Suprapubic skin (tissue), 4 donors: ENCODE data around the gene IL1RL2. TPM values are rescaled to one million over a fixed set of nuclear protein-coding genes. Genes with fewer than 3 reads are reported as not detected.

ENCODE experiments used
- DNase-seq, 2 donors: peaks; one replicate each; pipeline ENCODE4 v3.0.0-alpha.2; 2019; ENCODE audit warnings: low spot score in 2 of 2
- H3K27ac ChIP-seq: fragments of 200-600 bp; sonication (generic); one replicate; pipeline ENCODE4 v1.5.1; 2019
- H3K27me3 ChIP-seq: fragments of 200-600 bp; sonication (generic); one replicate; pipeline ENCODE4 v1.5.1; 2019
- H3K36me3 ChIP-seq: fragments of 200-600 bp; sonication (generic); one replicate; pipeline ENCODE4 v1.5.1; 2019
- H3K4me1 ChIP-seq: fragments of 200-600 bp; sonication (generic); one replicate; pipeline ENCODE4 v1.5.1; 2019
- H3K4me3 ChIP-seq: fragments of 200-600 bp; sonication (generic); one replicate; pipeline ENCODE4 v1.5.1; 2019; ENCODE audit warnings: mild to moderate bottlenecking
- H3K9me3 ChIP-seq: fragments of 200-600 bp; sonication (generic); one replicate; pipeline ENCODE4 v1.5.1; 2019
- EP300 ChIP-seq: sonication (generic); formaldehyde crosslinking; IDR thresholded peaks from one replicate; pipeline ENCODE4 v1.6.1; 2017; ENCODE audit warnings: antibody characterized with exemption
- POLR2A ChIP-seq, 2 donors: fragments of 450-650 bp; IDR thresholded peaks; one replicate each; pipeline ENCODE4 v1.6.1; 2017; ENCODE audit warnings: antibody characterized with exemption in 2 of 2, mild to moderate bottlenecking in 2 of 2, moderate library complexity in 2 of 2
- POLR2AphosphoS5 ChIP-seq, 3 donors: sonication (generic); formaldehyde crosslinking; IDR thresholded peaks; one replicate each; pipeline ENCODE4 v1.6.1; 2017; ENCODE audit warnings: antibody characterized with exemption in 3 of 3
- WGBS: methylation state at CpG from one replicate; pipeline ENCODE4 v1.1.5; 2018; 5-methylcytosine and 5-hydroxymethylcytosine counted together
- total RNA-seq, 4 donors: library from RNA; depleted of rRNA; stranded (reverse); fragments of >200 nt; gene quantifications; one replicate each; pipeline ENCODE4 v1.1.0, GENCODE V29; 2016
- TF ChIP-seq, protein P1 (sequence below), 2 donors: fragments of 200-600 bp in 1 of 2; fragments of 450-650 bp in 1 of 2; sonication (generic) in 1 of 2; IDR thresholded peaks; one replicate each; pipeline ENCODE4 v1.5.1; 2016 to 2019; ENCODE audit warnings: antibody characterized with exemption in 2 of 2, mild to moderate bottlenecking in 1 of 2, moderate library complexity in 1 of 2

The IL1RL2 gene
- total RNA-seq, 4 donors from 2014 or later = 7.0 to 15.9 (median 12.0) TPM

GRCh38 chr2:102269200-102269524 is 82.3 kb downstream of the IL1RL2 start:
- Histone ChIP-seq H3K9me3 (no peaks in the 10 kb centered on the region), H3K4me1 (no peaks in the 10 kb centered on the region), H3K36me3 (no peaks in the 10 kb centered on the region), H3K4me3 (no peak overlapping the region), H3K27me3 (peaks cover 17% of the 10 kb centered on the region), H3K27ac (no peak overlapping the region)
- no peak for DNase-seq
- TF ChIP-seq POLR2A (IDR thresholded peaks at IDR 0.05) = no peak
- no peak for TF ChIP-seq EP300
- TF ChIP-seq, protein P1, sequence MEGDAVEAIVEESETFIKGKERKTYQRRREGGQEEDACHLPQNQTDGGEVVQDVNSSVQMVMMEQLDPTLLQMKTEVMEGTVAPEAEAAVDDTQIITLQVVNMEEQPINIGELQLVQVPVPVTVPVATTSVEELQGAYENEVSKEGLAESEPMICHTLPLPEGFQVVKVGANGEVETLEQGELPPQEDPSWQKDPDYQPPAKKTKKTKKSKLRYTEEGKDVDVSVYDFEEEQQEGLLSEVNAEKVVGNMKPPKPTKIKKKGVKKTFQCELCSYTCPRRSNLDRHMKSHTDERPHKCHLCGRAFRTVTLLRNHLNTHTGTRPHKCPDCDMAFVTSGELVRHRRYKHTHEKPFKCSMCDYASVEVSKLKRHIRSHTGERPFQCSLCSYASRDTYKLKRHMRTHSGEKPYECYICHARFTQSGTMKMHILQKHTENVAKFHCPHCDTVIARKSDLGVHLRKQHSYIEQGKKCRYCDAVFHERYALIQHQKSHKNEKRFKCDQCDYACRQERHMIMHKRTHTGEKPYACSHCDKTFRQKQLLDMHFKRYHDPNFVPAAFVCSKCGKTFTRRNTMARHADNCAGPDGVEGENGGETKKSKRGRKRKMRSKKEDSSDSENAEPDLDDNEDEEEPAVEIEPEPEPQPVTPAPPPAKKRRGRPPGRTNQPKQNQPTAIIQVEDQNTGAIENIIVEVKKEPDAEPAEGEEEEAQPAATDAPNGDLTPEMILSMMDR (IDR thresholded peaks at IDR 0.05) = no peak
- 81% methylated on average over 4 of the region's 4 CpGs for WGBS

GRCh38 chr2:102271844-102272243 is 85.0 kb downstream of the IL1RL2 start:
- H3K4me1 ChIP-seq = no peaks in the 10 kb centered on the region
- H3K27ac ChIP-seq = no peak overlapping the region
- no peak overlapping the region for H3K4me3 ChIP-seq
- TF ChIP-seq EP300 = no peak
- TF ChIP-seq, protein P1 (IDR thresholded peaks at IDR 0.05) = no peak
- no peak for TF ChIP-seq POLR2A (IDR thresholded peaks at IDR 0.05)
- TF ChIP-seq POLR2AphosphoS5 (IDR thresholded peaks at IDR 0.05) = no peak
- no peak for DNase-seq
- WGBS = 72% methylated on average over 5 of the region's 5 CpGs
- peaks cover 29% of the 10 kb centered on the region for H3K27me3 ChIP-seq
- H3K36me3 ChIP-seq = no peaks in the 10 kb centered on the region
- no peaks in the 10 kb centered on the region for H3K9me3 ChIP-seq

DNA sequence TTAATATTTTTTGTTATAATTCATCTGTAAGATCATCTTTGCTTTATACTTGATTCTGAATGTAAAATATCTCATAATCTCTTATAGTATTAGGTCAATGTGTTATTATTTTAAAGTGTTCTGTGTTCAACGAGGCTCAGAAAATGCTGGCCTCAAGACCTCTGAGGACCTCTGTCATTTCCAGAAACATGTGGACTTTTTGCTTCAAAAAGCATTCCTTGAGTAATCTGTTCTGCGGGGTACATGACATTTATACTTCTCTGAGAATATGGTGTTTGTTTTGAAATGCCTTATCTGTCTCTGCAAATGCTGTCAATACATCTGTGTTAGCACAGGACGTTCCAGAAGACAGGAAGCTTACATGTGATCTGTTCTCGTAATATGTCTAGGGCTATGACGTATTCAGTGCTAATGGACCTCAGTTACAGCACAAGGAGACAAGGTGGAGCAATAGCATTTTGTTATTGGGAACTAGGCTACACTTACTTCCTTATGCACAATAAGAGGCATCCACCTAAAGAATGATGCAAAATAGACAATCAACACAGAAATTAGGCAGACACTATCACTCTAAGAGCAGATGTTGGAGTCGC is 86.9 kb downstream of the IL1RL2 start:
- Histone ChIP-seq H3K4me3 (no peak overlapping the region), H3K27me3 (peaks cover 33% of the 10 kb centered on the region), H3K9me3 (no peaks in the 10 kb centered on the region), H3K36me3 (no peaks in the 10 kb centered on the region), H3K27ac (no peak overlapping the region), H3K4me1 (no peaks in the 10 kb centered on the region)
- WGBS = 67% methylated on average over 6 of the region's 6 CpGs
- TF ChIP-seq POLR2A (IDR thresholded peaks at IDR 0.05) (no peak), POLR2AphosphoS5 (IDR thresholded peaks at IDR 0.05) (peak in 1 of 3 donors; percentile 38), EP300 (peak; percentile 26)
- TF ChIP-seq, protein P1 (IDR thresholded peaks at IDR 0.05) = no peak
- DNase-seq = no peak

DNA sequence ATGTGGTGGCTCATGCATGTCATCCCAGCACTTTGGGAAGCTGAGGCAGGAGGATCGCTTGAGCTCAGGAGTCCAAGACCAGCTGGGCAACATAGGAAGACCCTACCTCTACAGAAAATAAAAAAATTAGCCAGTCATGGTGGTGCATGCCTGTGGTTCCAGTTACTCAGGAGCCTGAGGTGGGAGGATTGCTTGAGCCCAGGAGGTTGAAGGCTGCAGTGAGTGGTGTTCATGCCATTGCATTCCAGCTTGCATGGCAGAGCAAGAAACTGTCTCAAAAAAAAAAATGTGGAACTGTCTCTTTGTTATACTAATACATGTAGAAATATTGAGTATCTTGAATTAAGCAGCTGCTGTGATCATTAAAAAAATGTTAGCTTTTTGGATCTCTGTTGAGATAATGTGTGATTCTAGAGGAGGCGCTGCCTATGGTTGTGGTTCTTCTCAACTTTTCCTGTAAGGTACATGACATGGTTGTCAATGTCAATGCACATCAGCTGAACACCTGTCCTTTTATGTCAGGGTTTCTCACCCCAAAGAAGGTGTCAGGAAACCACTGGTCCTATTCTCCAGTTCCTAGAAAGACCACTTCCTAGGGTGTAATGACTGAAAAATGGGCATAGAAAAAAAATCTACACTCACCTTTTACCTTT is 89.9 kb downstream of the IL1RL2 start:
- Histone ChIP-seq H3K9me3 (no peaks in the 10 kb centered on the region), H3K4me1 (no peaks in the 10 kb centered on the region), H3K36me3 (no peaks in the 10 kb centered on the region), H3K27ac (no peak overlapping the region), H3K27me3 (peaks cover 22% of the 10 kb centered on the region), H3K4me3 (no peak overlapping the region)
- 97% methylated on average over 2 of the region's 2 CpGs for WGBS
- DNase-seq = no peak
- TF ChIP-seq POLR2A (IDR thresholded peaks at IDR 0.05) (no peak), POLR2AphosphoS5 (IDR thresholded peaks at IDR 0.05) (no peak), EP300 (no peak)
- TF ChIP-seq, protein P1 (IDR thresholded peaks at IDR 0.05) = no peak

DNA sequence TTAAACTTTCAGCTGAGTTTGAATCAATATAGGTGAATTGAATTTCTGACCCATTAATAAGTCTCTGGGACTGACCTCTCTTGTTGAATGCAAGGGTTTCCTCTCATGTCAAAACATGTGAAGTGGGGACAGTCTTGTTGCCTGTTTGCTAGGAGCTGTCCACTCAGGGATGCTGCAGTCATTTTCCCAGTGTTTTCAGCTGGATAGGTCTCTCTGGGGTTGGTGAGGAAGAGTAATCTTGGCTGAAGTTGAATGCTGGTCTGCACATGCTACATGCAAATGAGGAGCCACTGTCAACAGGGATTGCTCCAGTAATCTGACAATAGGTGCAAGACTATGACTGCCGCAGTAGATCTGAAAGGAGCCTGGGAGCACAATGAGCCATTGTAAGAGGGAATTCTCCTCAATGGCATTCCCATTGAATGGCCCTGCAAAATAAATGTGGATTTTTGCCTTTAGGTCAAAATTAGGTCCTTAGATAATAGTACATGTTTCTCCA is 90.4 kb downstream of the IL1RL2 start:
- WGBS = 67% methylated on average over 1 of the region's 1 CpG
- no peaks in the 10 kb centered on the region for H3K9me3 ChIP-seq
- no peak for DNase-seq
- no peak overlapping the region for H3K27ac ChIP-seq
- TF ChIP-seq POLR2AphosphoS5 (IDR thresholded peaks at IDR 0.05) (no peak), EP300 (no peak), POLR2A (IDR thresholded peaks at IDR 0.05) (no peak)
- TF ChIP-seq, protein P1 (IDR thresholded peaks at IDR 0.05) = no peak
- H3K36me3 ChIP-seq = no peaks in the 10 kb centered on the region
- H3K27me3 ChIP-seq = peaks cover 20% of the 10 kb centered on the region
- no peak overlapping the region for H3K4me3 ChIP-seq
- H3K4me1 ChIP-seq = no peaks in the 10 kb centered on the region
